SK-N-SH (cell line): ENCODE measurements around the gene AGMO. TPM values are rescaled to one million over a fixed set of nuclear protein-coding genes. Genes with fewer than 3 reads are reported as not detected.

ENCODE experiments used
- CTCF ChIA-PET: fragments of 300-600, 350-600 bp; formaldehyde crosslinking; extraction: SDS; loops from one replicate; lab custom pipeline; 2021; lab: Yijun Ruan, JAX
- POLR2A ChIA-PET: fragments of 350-600 bp; sonication (Branson Sonifier 250); formaldehyde crosslinking; extraction: SDS; loops from one replicate; lab custom pipeline; 2020; ENCODE audit warnings: antibody characterized with exemption, inconsistent platforms; lab: Yijun Ruan, JAX
- DNase-seq: peaks from one replicate; pipeline ENCODE4 v3.0.0; 2012
- H2AFZ ChIP-seq: fragments of 200-600 bp; sonication (generic); 2 replicates; pipeline ENCODE4 v1.8.1; 2016; ENCODE audit warnings: antibody characterized with exemption, mild to moderate bottlenecking, low read depth
- H3F3A ChIP-seq: fragments of 200-600 bp; sonication (generic); replicated peaks from 2 replicates; pipeline ENCODE3; 2016; ENCODE audit warnings: antibody characterized with exemption, mild to moderate bottlenecking; ENCODE audit not compliant: insufficient read depth
- H3K27ac ChIP-seq, 2 experiments: fragments of 200-500 bp in 1 of 2; fragments of 200-600 bp in 1 of 2; sonication (Bioruptor generic) in 1 of 2; sonication (generic), shearing (Covaris generic) in 1 of 2; 2 replicates each; pipeline versions ENCODE4 v1.5.1 to v1.6.1; 2014 to 2016; ENCODE audit warnings: low read depth in 2 of 2, inconsistent platforms in 1 of 2, low read length in 1 of 2, mild to moderate bottlenecking in 1 of 2, mixed read lengths in 1 of 2
- H3K27me3 ChIP-seq: fragments of 200-600 bp; sonication (generic), shearing (Covaris generic); 2 replicates; pipeline ENCODE4 v1.6.1; 2016; ENCODE audit warnings: mixed run types; ENCODE audit not compliant: insufficient read depth
- H3K36me3 ChIP-seq, 2 experiments: fragments of 200-500 bp in 1 of 2; fragments of 200-600 bp in 1 of 2; sonication (Bioruptor generic) in 1 of 2; sonication (generic) in 1 of 2; replicated peaks in 1 of 2; 2 replicates each; pipeline versions ENCODE3 to v1.5.1; 2014 to 2016; ENCODE audit warnings: low read length in 1 of 2, mild to moderate bottlenecking in 1 of 2; ENCODE audit not compliant: insufficient read depth in 2 of 2, control insufficient read depth in 1 of 2
- H3K4me1 ChIP-seq, 2 experiments: fragments of 200-500 bp in 1 of 2; fragments of 200-600 bp in 1 of 2; sonication (Bioruptor generic) in 1 of 2; sonication (generic), shearing (Covaris generic) in 1 of 2; 2 replicates each; pipeline versions ENCODE4 v1.5.1 to v1.6.1; 2014 to 2016; ENCODE audit warnings: low read depth in 1 of 2, low read length in 1 of 2, mixed run types in 1 of 2; ENCODE audit not compliant: insufficient read depth in 2 of 2, control insufficient read depth in 1 of 2
- H3K4me2 ChIP-seq: fragments of 200-600 bp; sonication (generic), shearing (Covaris generic); 2 replicates; pipeline ENCODE4 v1.6.1; 2017; ENCODE audit warnings: mixed run types
- H3K4me3 ChIP-seq, 2 experiments: fragments of 200-500 bp in 1 of 2; fragments of 200-600 bp in 1 of 2; sonication (Bioruptor generic) in 1 of 2; sonication (generic), shearing (Covaris generic) in 1 of 2; 2 replicates each; pipeline versions ENCODE4 v1.5.1 to v1.8.1; 2014 to 2016; ENCODE audit warnings: low read depth in 2 of 2, inconsistent platforms in 1 of 2, low read length in 1 of 2, mild to moderate bottlenecking in 1 of 2, mixed read lengths in 1 of 2, moderate library complexity in 1 of 2
- H3K79me2 ChIP-seq: fragments of 200-600 bp; sonication (generic); 2 replicates; pipeline ENCODE4 v1.8.1; 2017; ENCODE audit warnings: mild to moderate bottlenecking; ENCODE audit not compliant: insufficient read depth
- H3K9ac ChIP-seq: fragments of 200-600 bp; sonication (generic); 2 replicates; pipeline ENCODE4 v1.6.1; 2017; ENCODE audit warnings: mixed run types
- H3K9me2 ChIP-seq: fragments of 200-600 bp; sonication (generic); 2 replicates; pipeline ENCODE4 v1.6.1; 2017; ENCODE audit warnings: mixed run types
- H3K9me3 ChIP-seq: fragments of 200-600 bp; sonication (generic); 2 replicates; pipeline ENCODE4 v1.6.1; 2017; ENCODE audit warnings: mixed run types, mild to moderate bottlenecking, moderate library complexity
- H4K20me1 ChIP-seq: fragments of 200-600 bp; sonication (generic); 2 replicates; pipeline ENCODE4 v1.6.1; 2017; ENCODE audit warnings: mild to moderate bottlenecking, mixed run types; ENCODE audit not compliant: insufficient read depth
- ELF1 ChIP-seq: IDR thresholded peaks from 2 replicates; pipeline ENCODE4 v1.4.0; 2012
- EP300 ChIP-seq, 2 experiments: IDR thresholded peaks; 2 replicates each; pipeline versions ENCODE4 v1.4.0 to v1.6.1; 2012; ENCODE audit warnings: borderline replicate concordance in 1 of 2, low read depth in 1 of 2, low read length in 1 of 2
- EZH2phosphoT487 ChIP-seq: fragments of 200-600 bp; sonication (generic); IDR thresholded peaks from 2 replicates; pipeline ENCODE4 v1.6.1; 2017; ENCODE audit warnings: low read depth, mixed run types, mild to moderate bottlenecking, antibody characterized with exemption, moderate library complexity, borderline replicate concordance
- FOSL2 ChIP-seq: IDR thresholded peaks from 2 replicates; pipeline ENCODE4 v1.4.0; 2012; ENCODE audit warnings: low read depth, mild to moderate bottlenecking, moderate library complexity, borderline replicate concordance
- JUND ChIP-seq: IDR thresholded peaks from 2 replicates; pipeline ENCODE4 v1.4.0; 2012
- MEF2A ChIP-seq: IDR thresholded peaks from 2 replicates; pipeline ENCODE4 v1.4.0; 2012; ENCODE audit warnings: low read depth, borderline replicate concordance
- MXI1 ChIP-seq: IDR thresholded peaks from 2 replicates; pipeline ENCODE4 v1.6.1; 2012; ENCODE audit warnings: mild to moderate bottlenecking, low read depth, low read length, improper control_type of control experiment
- NFIC ChIP-seq: IDR thresholded peaks from 2 replicates; pipeline ENCODE4 v1.4.0; 2012; ENCODE audit warnings: borderline replicate concordance
- POLR2AphosphoS5 ChIP-seq: IDR thresholded peaks from 2 replicates; pipeline ENCODE4 v1.6.1; 2012; ENCODE audit warnings: low read depth, low read length
- RCOR1 ChIP-seq: fragments of 150-350 bp; IDR thresholded peaks from 2 replicates; pipeline ENCODE4 v1.6.1; 2017; ENCODE audit warnings: antibody characterized with exemption, low read length
- REST ChIP-seq: IDR thresholded peaks from 2 replicates; pipeline ENCODE4 v1.6.1; 2012; ENCODE audit warnings: mild to moderate bottlenecking, low read depth, low read length, moderate library complexity
- RFX5 ChIP-seq: IDR thresholded peaks from 2 replicates; pipeline ENCODE4 v1.6.1; 2012; ENCODE audit warnings: mild to moderate bottlenecking, improper control_type of control experiment, low read length
- RXRA ChIP-seq: IDR thresholded peaks from 2 replicates; pipeline ENCODE4 v1.4.0; 2012; ENCODE audit warnings: low read depth, mild to moderate bottlenecking, borderline replicate concordance
- SIN3A ChIP-seq: IDR thresholded peaks from 2 replicates; pipeline ENCODE4 v1.6.1; 2012; ENCODE audit warnings: low read depth, mild to moderate bottlenecking, low read length, moderate library complexity, borderline replicate concordance
- TAF1 ChIP-seq: IDR thresholded peaks from 2 replicates; pipeline ENCODE4 v1.6.1; 2012; ENCODE audit warnings: low read depth, mild to moderate bottlenecking, low read length, moderate library complexity, borderline replicate concordance
- TEAD4 ChIP-seq: IDR thresholded peaks from 2 replicates; pipeline ENCODE4 v1.4.0; 2012; ENCODE audit warnings: mild to moderate bottlenecking, borderline replicate concordance; ENCODE audit not compliant: insufficient read depth
- USF2 ChIP-seq: fragments of 150-350 bp; IDR thresholded peaks from 2 replicates; pipeline ENCODE4 v1.6.1; 2017; ENCODE audit warnings: antibody characterized with exemption, low read length, low read depth, borderline replicate concordance
- YY1 ChIP-seq: IDR thresholded peaks from 2 replicates; pipeline ENCODE4 v1.4.0; 2012; ENCODE audit warnings: low read depth, mild to moderate bottlenecking
- WGBS: methylation state at CpG from one replicate; pipeline ENCODE4 v1.1.6; 2017; ENCODE audit warnings: low lambda C conversion rate; 5-methylcytosine and 5-hydroxymethylcytosine counted together
- polyA plus RNA-seq, 3 experiments: library from polyadenylated mRNA; depleted of rRNA; stranded (reverse); fragments of >200 nt; gene quantifications; 2 replicates each; pipeline ENCODE4 v1.2.3, GENCODE V29; 2012
- TF ChIP-seq, protein P1 (sequence below): IDR thresholded peaks from 2 replicates; pipeline ENCODE4 v1.4.0; 2012; ENCODE audit warnings: low read depth, borderline replicate concordance

The AGMO gene
- polyA plus RNA-seq, 1 of the 3 experiments (the other 2 are of a cell fraction): 0.05 TPM

DNA sequence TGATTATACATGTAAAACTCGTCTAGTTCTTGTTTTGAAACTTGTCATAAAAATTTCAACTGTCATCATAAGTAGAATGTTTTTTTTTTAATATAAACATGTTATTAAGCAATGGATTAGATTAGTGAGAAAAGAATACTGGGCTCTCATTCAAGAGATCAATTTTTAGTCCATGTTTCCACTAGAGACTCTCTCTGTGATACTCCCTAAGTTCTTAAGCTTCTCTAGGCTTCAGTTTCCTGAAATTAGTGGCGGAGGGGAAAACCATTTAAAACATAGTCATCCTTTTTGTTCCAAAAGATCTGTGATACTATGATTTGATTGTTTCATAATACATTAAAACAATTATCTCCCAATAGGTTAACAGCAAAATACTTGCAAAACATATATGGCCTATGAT lies 142.2 kb downstream of the AGMO start:
- H3K4me1 ChIP-seq: no peaks in the 10 kb centered on the region; a peak in 1 of 4 replicates
- CTCF ChIA-PET: interaction anchor here (1.1 to 1.2 kb wide), 2 partner anchors 15 to 30 kb away, joined by 3 read pairs; no protein-coding TSS in a partner anchor

More for the DNA sequence above, 142.2 kb downstream of the AGMO start:
- H3K9me3 ChIP-seq: no peaks in the 10 kb centered on the region
- POLR2A ChIA-PET: no interaction called here
- H3K27ac ChIP-seq: no peak overlapping the region
- no peaks in the 10 kb centered on the region for H3K9me2 ChIP-seq
- H3K27me3 ChIP-seq: no peaks in the 10 kb centered on the region
- H3K4me2 ChIP-seq: no peak overlapping the region
- TF ChIP-seq EP300 (IDR thresholded peaks at IDR 0.05; ENCODE audit: borderline replicate concordance in 1 of 2, low read depth in 1 of 2, low read length in 1 of 2) (no peak), ELF1 (no peak), TEAD4 (no peak), NFIC (no peak), EZH2phosphoT487 (no peak), MXI1 (no peak), USF2 (no peak), RXRA (no peak), MEF2A (no peak), RCOR1 (no peak), JUND (no peak), POLR2AphosphoS5 (no peak), TAF1 (no peak), SIN3A (no peak), REST (no peak), YY1 (no peak), RFX5 (no peak), FOSL2 (no peak)
- TF ChIP-seq, protein P1, sequence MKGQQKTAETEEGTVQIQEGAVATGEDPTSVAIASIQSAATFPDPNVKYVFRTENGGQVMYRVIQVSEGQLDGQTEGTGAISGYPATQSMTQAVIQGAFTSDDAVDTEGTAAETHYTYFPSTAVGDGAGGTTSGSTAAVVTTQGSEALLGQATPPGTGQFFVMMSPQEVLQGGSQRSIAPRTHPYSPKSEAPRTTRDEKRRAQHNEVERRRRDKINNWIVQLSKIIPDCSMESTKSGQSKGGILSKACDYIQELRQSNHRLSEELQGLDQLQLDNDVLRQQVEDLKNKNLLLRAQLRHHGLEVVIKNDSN: no peak
- H3K9ac ChIP-seq: no peak overlapping the region
- 54% methylated on average over 2 of the region's 2 CpGs for WGBS
- H3K79me2 ChIP-seq: no peaks in the 10 kb centered on the region
- DNase-seq: no peak
- H3K36me3 ChIP-seq: no peaks in the 10 kb centered on the region
- peaks cover 13% of the 10 kb centered on the region for H3F3A ChIP-seq
- no peak overlapping the region for H3K4me3 ChIP-seq
- H2AFZ ChIP-seq: no peak overlapping the region
- H4K20me1 ChIP-seq: no peaks in the 10 kb centered on the region
